GM04503 (cell line): Measurements from ENCODE around the gene UBE2QL1.

ENCODE experiments used
- DNase-seq: peaks from one replicate; pipeline ENCODE4 v3.0.0-alpha.2; 2012; ENCODE audit warnings: low read depth

The UBE2QL1 gene

GRCh38 chr5:6448622-6449464 is at the start of gene UBE2QL1:
Gene UBE2QL1, plus strand, starts transcription at chr5:6448859. Its CDS starts 35 bp downstream, at chr5:6448894.
- DNase-seq = no peak

GRCh38 chr5:6399980-6400910 is 48.4 kb upstream of the UBE2QL1 start:
- DNase-seq = no peak

- no peak for DNase-seq
Observed at GRCh38 chr5:6401410-6401809, 47.2 kb upstream of the UBE2QL1 start.

GRCh38 chr5:6402939-6403338 is 45.7 kb upstream of the UBE2QL1 start:
- no peak for DNase-seq

GRCh38 chr5:6403416-6403815 is 45.2 kb upstream of the UBE2QL1 start:
- no peak for DNase-seq

GRCh38 chr5:6404129-6404528 is 44.5 kb upstream of the UBE2QL1 start:
- DNase-seq = peak; percentile 21

GRCh38 chr5:6405591-6405990 is 43.1 kb upstream of the UBE2QL1 start:
- no peak for DNase-seq

- no peak for DNase-seq
Observed at GRCh38 chr5:6407558-6408259, 41.0 kb upstream of the UBE2QL1 start.

GRCh38 chr5:6408260-6408596 is 40.4 kb upstream of the UBE2QL1 start:
- no peak for DNase-seq

- DNase-seq = no peak
Observed at GRCh38 chr5:6408627-6409446, 39.8 kb upstream of the UBE2QL1 start.

- no peak for DNase-seq
Observed at GRCh38 chr5:6410421-6410820, 38.2 kb upstream of the UBE2QL1 start.

GRCh38 chr5:6411141-6411540 is 37.5 kb upstream of the UBE2QL1 start:
- no peak for DNase-seq

GRCh38 chr5:6412811-6413210 is 35.8 kb upstream of the UBE2QL1 start:
- DNase-seq = no peak

- DNase-seq = no peak
Observed at GRCh38 chr5:6417657-6418056, 31.0 kb upstream of the UBE2QL1 start.

GRCh38 chr5:6418679-6419276 is 29.9 kb upstream of the UBE2QL1 start:
- no peak for DNase-seq

GRCh38 chr5:6419340-6419852 is 29.3 kb upstream of the UBE2QL1 start:
- DNase-seq = no peak

- no peak for DNase-seq
Observed at GRCh38 chr5:6423327-6424109, 25.1 kb upstream of the UBE2QL1 start.

- DNase-seq = no peak
Observed at GRCh38 chr5:6424110-6424659, 24.5 kb upstream of the UBE2QL1 start.

- no peak for DNase-seq
Observed at GRCh38 chr5:6424700-6425099, 24.0 kb upstream of the UBE2QL1 start.

- DNase-seq = no peak
Observed at GRCh38 chr5:6427694-6428093, 21.0 kb upstream of the UBE2QL1 start.
